Motor neuron (in vitro differentiated cells): ENCODE data around the gene TBCE. TPM values are rescaled to one million over a fixed set of nuclear protein-coding genes. Genes with fewer than 3 reads are reported as not detected.
A peak's percentile ranks its signal among the peaks of the same experiment; 100 is the strongest.

ENCODE experiments used
- ATAC-seq, 8 experiments: fragments of 200-7000 bp; cut with Tn5 transposase; replicated peaks in 6 of 8; 2 replicates each; pipeline ENCODE4 v1.8.0; 2021; ENCODE audit warnings: mild to moderate bottlenecking in 8 of 8, moderate library complexity in 8 of 8
- H3K27ac ChIP-seq, 2 donors: fragments of 250-450 bp; sonication (Bioruptor Pico); 2 replicates each; pipeline ENCODE4 v1.9.0; 2021; ENCODE audit warnings: antibody characterized with exemption in 2 of 2, mild to moderate bottlenecking in 2 of 2, moderate library complexity in 1 of 2
- H3K4me1 ChIP-seq, 2 donors: fragments of 250-450 bp; sonication (Bioruptor Pico); replicated peaks in 1 of 2; 2 replicates each; pipeline ENCODE4 v1.6.1; 2021; ENCODE audit warnings: antibody characterized with exemption in 2 of 2, mild to moderate bottlenecking in 2 of 2, moderate library complexity in 1 of 2
- H3K4me3 ChIP-seq, 5 donors: fragments of 250-450 bp; sonication (Bioruptor Pico); 2 replicates each; pipeline ENCODE4 v1.9.0; 2021; ENCODE audit warnings: antibody characterized with exemption in 5 of 5, mild to moderate bottlenecking in 5 of 5, moderate library complexity in 4 of 5
- WGBS, 10 experiments: fragments of 450-650 bp; shearing (Covaris generic); methylation state at CpG; one replicate each; pipeline ENCODE4 v1.0.0; 2022; 5-methylcytosine and 5-hydroxymethylcytosine counted together
- in situ Hi-C, 9 experiments: fragments of 400-800 bp; cut with MboI; loops; one replicate each; pipeline ENCODE4 v1.15.0; 2021; ENCODE audit warnings: low sequenced_read_pairs in 9 of 9, low pct_unique_long_range_greater_than_20kb in 2 of 9; ENCODE audit not compliant: unreplicated experiment in 9 of 9
- total RNA-seq, 8 experiments: library from RNA; unstranded; fragments of 300-600 nt; gene quantifications; 2 replicates each; pipeline versions ENCODE4 v1.2.3 to v1.2.4, GENCODE V29; 2022

The TBCE gene
- total RNA-seq, 8 experiments from 2014 or later: 22.8 to 54.1 (median 33.8) TPM

DNA sequence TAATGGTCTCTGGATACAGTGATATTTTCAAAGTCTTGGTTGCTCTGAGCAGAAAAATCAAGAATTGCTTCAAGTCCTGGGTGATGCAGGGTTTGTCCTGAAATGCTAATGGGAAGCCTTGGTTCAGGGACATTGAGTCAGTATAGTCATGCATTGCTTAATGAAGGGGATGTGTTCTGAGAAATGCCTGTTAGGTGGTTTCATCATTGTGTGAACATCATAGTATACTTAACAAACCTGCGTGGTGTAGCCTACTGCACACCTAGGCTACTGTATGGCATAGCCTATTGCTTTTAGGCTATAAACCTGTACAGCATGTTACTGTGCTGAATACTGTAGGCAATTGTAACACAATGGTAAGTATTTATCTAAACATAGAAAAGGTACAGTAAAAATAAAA lies 36.4 kb downstream of the TBCE start:
- in situ Hi-C loops: loop anchor here in 1 of 9 experiments (25.0 kb wide), 1 partner anchor 191 kb away; no protein-coding TSS in a partner anchor

DNA sequence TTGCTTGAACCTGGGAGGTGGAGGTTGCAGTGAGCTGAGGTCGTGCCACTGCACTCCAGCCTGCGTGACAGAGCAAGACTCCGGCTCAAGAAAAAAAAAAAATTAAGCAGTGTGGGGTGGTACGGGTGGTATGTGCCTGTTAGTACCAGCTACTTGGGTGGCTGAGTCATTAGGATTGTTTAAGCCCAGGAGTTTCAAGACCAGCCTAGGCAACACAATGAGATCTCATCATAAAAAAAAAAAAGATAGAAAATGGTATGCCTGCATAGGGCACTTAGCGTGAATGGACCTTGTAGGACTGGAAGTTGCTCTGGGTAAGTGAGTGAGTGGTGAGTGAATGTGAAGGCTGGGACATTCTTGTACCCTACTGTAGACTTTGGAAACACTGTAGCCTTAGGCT lies 37.0 kb downstream of the TBCE start:
- ATAC-seq: peak in 5 of 8 experiments; percentile 26 to 88 (median 62)
- no peak overlapping the region for H3K27ac ChIP-seq
- 89 to 100% (median 95%) methylated on average over 2 to 5 of the region's 5 CpGs; no CpG with 5 or more reads in 4 of the 10 experiments for WGBS, 10 experiments
- H3K4me1 ChIP-seq: peaks cover 0 to 5% of the 10 kb centered on the region in 2 donors
- no peak overlapping the region for H3K4me3 ChIP-seq
- in situ Hi-C loops: loop anchor here in 1 of 9 experiments (25.0 kb wide), 1 partner anchor 192 kb away; no protein-coding TSS in a partner anchor

More for the DNA sequence above, 36.4 kb downstream of the TBCE start:
- H3K4me3 ChIP-seq: no peak overlapping the region
- WGBS, 10 experiments: 78 to 100% (median 85%) methylated on average over 1 of the region's 1 CpG; no CpG with 5 or more reads in 2 of the 10 experiments
- peak in 2 of 8 experiments; percentile 20 to 70 for ATAC-seq
- H3K4me1 ChIP-seq: peaks cover 0 to 1% of the 10 kb centered on the region in 2 donors
- no peak overlapping the region for H3K27ac ChIP-seq

DNA sequence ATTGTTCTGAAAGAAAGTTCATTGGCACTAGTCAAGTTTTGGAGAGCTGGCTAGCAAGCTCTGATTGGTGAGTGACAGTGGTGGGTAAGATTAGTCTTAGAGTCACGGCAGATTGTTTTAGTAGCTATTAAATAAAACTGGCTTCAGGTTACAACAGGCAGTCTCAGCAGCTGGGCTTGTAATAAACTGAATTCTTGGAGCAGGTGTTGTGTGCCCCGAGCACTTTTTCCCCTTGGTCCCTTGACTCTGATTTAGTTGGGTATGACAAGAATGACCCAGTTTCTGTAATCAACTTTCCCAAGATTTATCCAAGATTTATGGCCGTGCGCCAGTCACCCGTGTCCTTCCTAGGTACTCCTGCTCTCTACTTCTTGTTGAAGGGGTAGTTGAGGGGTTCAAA lies 40.2 kb downstream of the TBCE start:
- 0 to 100% (median 88%) methylated on average over 1 to 5 of the region's 5 CpGs; no CpG with 5 or more reads in 1 of the 10 experiments for WGBS, 10 experiments
- Histone ChIP-seq H3K27ac (no peak overlapping the region), H3K4me1 (peaks cover 0 to 5% of the 10 kb centered on the region in 2 donors), H3K4me3 (no peak overlapping the region)
- no peak for ATAC-seq
- in situ Hi-C loops: loop anchor here in 1 of 9 experiments (25.0 kb wide), 1 partner anchor 195 kb away; no protein-coding TSS in a partner anchor

DNA sequence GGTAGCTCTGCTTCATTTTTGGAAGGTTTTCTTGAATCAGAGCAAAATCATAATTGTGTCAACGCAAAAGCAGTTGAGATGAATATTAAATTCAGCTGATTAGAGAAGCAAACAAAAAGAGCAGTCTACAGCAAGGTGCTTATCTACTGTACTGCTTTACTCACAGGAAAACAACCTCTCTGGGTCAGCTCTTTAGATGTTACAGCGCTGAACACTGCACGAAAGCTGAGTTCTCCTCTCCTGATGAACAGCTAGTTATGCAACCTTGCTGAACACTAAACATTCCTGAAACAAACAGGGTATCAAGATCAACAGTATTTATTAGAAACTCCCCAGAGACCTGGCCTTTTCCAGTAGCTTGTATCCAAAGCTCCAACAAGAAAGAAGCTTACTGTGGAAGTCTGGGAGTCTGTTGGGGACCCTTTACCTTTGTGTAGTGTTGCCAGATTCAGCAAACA lies 41.3 kb downstream of the TBCE start:
- peaks cover 0 to 5% of the 10 kb centered on the region in 2 donors for H3K4me1 ChIP-seq
- ATAC-seq: no peak
- WGBS, 10 experiments: 56 to 100% (median 95%) methylated on average over 1 to 3 of the region's 3 CpGs; no CpG with 5 or more reads in 1 of the 10 experiments
- H3K4me3 ChIP-seq: no peak overlapping the region
- H3K27ac ChIP-seq: no peak overlapping the region
- in situ Hi-C loops: loop anchor here in 1 of 9 experiments (25.0 kb wide), 1 partner anchor 196 kb away; no protein-coding TSS in a partner anchor

DNA sequence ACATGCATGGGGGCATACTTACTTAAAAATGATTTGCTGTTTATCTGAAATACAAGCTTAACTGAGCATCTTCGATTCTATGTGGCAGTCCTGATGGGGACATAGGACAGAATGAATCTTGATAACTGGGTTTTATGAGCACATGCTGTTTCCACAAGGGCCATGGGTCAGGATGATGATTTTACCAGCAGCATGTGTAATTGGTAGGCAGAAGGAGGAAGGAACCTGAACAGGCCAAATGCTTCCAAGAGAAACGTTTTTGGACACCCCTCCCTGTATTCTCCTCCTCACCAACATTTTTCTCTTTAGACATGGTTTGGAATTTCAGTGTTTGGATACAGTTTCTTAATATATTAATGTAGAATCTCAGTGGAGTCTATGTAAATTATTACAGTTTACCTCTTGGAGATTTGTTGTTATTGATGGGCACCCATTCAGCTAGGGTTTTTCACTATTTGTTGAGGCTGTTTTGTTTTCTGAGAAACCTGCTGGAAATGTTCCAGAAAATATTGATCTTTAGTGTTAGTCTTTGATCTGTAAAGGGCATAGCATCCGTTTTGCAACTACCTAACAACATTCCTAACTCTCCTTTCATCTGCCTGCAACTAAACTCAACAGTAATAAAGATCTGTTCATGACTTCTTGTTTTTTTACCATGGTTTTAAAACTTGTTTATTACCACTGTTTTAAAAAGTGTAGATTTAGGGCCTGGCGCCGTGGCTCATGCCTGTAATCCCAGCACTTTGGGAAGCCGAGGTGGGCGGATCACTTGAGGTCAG lies 42.0 kb downstream of the TBCE start:
- peaks cover 0 to 5% of the 10 kb centered on the region in 2 donors for H3K4me1 ChIP-seq
- 46 to 85% (median 72%) methylated on average over 1 to 7 of the region's 7 CpGs; no CpG with 5 or more reads in 2 of the 10 experiments for WGBS, 10 experiments
- no peak for ATAC-seq
- in situ Hi-C loops: loop anchor here in 1 of 9 experiments (25.0 kb wide), 1 partner anchor 197 kb away; no protein-coding TSS in a partner anchor
- H3K4me3 ChIP-seq: no peak overlapping the region
- H3K27ac ChIP-seq: no peak overlapping the region

DNA sequence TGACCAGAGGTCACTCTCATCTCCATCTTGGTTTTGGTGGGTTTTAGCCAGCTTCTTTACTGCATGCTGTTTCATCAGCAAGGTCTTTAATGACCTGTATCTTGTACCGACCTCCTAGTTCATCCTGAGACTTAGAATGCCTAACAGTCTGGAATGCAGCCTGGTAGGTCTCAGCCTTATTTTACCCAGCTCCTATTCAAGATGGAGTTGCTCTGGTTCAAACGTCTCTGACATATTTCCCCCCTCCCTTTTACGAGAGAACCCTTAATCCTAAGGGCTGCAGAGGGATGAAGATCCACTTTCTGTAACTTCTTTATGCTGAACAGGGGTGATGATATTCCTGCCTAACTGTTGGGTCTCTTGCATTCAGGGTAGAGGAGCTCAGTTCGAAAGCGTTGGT lies 43.2 kb downstream of the TBCE start:
- no peak for ATAC-seq
- H3K4me3 ChIP-seq: no peak overlapping the region
- H3K4me1 ChIP-seq: peaks cover 0 to 5% of the 10 kb centered on the region in 2 donors
- no peak overlapping the region for H3K27ac ChIP-seq
- in situ Hi-C loops: loop anchor here in 1 of 9 experiments (25.0 kb wide), 1 partner anchor 198 kb away; no protein-coding TSS in a partner anchor
- 75 to 100% (median 87%) methylated on average over 1 to 5 of the region's 5 CpGs; no CpG with 5 or more reads in 1 of the 10 experiments for WGBS, 10 experiments

DNA sequence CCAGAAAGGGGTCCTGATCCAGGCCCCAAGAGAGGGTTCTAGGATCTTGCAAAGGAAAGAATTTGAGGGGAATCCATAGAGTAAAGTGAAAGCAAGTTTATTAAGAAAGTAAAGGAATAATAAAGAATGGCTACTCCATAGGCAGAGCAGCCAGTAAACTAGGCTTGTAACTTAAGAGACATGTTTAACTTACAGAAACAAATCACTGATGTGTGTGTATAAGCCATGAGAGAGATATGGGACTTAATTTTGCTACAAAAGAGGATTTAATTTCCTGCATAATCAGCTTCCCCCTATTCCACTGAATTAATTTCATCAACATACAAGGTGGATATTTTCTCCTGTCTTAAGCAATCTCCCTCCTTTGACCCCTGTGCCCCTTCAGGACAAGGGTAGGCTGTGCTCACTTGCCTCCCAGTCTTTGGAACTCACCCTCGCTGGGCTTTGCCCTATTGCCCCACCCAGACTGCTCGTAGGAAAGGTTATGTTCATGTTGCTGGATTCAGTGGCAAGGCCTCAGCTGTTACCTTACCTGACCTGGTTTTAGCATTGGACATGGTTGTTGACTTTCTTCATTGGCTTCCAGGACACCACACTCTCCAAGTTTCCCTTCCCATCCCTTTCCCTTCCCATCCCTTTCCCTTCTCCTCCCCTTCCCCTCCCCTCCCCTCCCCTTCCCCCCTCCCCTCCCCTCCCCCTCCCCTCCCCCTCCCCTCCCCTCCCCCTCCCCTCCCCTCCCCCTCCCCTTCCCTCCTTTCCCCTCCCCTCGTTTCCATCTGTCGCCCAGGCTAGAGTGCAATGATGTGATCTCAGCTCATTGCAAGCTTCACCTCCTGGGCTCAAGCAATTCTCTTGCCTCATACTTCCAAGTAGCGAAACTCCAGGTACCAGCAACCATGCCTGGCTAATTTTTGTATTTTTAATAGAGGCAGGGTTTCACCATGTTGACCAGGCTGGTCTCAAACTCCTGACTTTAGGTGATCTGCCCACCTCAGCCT lies 44.6 kb downstream of the TBCE start:
- Histone ChIP-seq H3K4me3 (no peak overlapping the region), H3K4me1 (peaks cover 0 to 5% of the 10 kb centered on the region in 2 donors), H3K27ac (no peak overlapping the region)
- 60 to 100% (median 96%) methylated on average over 1 to 4 of the region's 5 CpGs; no CpG with 5 or more reads in 6 of the 10 experiments for WGBS, 10 experiments
- in situ Hi-C loops: loop anchor here in 1 of 9 experiments (25.0 kb wide), 1 partner anchor 199 kb away; no protein-coding TSS in a partner anchor
- ATAC-seq: peak in 1 of 8 experiments; percentile 39

DNA sequence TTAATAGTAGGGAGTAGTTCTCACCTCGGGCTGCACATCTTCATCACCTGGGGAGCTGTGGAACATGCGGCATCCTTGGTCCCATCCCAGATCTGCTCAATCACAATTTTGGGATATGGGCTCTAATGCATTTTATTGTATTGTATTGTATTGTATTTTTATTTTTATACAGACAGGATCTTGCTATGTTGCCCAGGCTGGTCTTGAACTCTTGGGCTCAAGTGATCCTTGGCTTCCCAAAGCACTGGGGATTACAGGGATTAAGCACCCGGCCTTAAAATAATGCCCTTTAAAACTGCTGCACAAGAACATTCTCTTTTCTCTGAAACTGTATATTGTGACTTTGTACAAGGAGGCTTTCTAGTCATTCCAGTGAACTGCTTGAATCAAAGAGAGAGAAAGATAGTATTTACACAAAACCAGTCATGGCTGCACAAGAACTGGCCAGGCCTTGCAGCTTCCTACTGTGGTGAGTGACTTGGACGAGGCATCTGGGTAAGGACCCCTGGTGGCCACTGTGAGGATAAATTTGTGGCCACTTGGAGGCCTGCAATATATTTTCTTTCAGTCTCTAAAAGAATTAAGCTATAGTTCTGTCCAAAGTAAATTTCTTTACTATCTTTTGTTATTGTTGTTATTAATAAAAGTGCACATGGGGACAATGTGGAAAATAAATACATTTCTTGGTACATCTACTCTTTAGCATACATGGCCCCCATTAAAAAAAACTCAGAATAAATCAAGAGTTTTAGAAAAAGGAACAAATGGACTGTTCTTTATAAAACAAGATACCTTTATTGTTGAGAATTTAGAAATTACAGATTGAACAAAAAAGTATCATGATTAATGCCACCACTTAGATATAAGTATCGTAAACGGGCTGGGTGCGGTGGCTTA lies 48.0 kb downstream of the TBCE start:
- H3K4me1 ChIP-seq: no peaks in the 10 kb centered on the region
- 58 to 100% (median 85%) methylated on average over 3 to 7 of the region's 7 CpGs for WGBS, 10 experiments
- peak in 6 of 8 experiments; percentile 63 to 86 (median 80) for ATAC-seq
- in situ Hi-C loops: loop anchor here in 1 of 9 experiments (25.0 kb wide), 1 partner anchor 203 kb away; no protein-coding TSS in a partner anchor
- H3K27ac ChIP-seq: no peak overlapping the region
- no peak overlapping the region for H3K4me3 ChIP-seq

DNA sequence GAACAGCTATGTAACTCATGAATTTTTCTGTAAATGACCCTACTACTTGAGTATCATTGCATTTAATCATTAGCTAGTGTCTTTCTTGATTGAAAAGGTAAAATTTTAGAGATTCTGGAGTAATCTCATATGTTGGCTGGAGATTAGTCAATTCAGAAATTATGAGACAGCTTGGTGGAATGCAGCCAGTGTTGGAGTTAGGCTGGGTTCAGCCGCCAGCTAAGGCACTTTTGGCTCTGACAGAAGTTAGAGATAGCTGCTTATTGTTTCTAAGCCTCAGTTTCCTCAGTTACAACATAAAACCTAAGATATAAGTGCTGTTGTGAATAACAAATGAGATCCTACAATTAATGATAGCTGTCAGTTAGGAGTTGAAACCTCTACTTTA lies 49.4 kb downstream of the TBCE start:
- ATAC-seq: no peak
- no peak overlapping the region for H3K4me3 ChIP-seq
- H3K4me1 ChIP-seq: no peaks in the 10 kb centered on the region
- in situ Hi-C loops: loop anchor here in 1 of 9 experiments (25.0 kb wide), 1 partner anchor 204 kb away; no protein-coding TSS in a partner anchor
- 92 to 100% (median 100%) methylated on average over 1 of the region's 1 CpG; no CpG with 5 or more reads in 3 of the 10 experiments for WGBS, 10 experiments
- no peak overlapping the region for H3K27ac ChIP-seq

DNA sequence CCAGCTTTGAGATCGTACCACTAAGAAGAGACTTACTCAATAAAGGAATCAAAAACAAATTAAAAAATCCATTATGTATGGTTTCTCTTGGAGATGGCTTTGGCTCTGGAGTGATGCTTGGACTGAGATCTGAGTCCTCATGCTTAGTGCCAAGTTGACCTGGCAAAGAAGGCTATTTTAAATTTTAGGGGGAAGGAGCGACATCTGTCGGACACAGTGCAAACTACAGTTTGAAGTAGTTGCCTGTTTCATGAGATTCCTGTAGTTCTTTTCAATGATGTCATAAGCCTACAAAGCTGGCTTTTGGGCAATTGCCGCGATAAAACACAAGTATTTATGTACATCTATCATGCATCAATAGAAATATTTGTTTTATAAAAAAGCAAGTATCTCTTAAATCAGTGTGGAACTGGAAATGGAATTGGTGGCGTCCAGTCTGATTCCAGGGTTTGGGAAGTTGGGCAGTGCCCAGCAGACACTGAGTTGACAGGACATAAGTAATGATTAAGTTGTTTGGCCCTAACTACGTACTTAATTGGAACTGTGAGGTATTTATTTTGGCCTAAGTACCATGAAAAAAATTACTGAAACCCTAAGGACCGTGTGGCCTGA lies 50.0 kb downstream of the TBCE start:
- in situ Hi-C loops: loop anchor here in 1 of 9 experiments (25.0 kb wide), 1 partner anchor 205 kb away; no protein-coding TSS in a partner anchor
- no peaks in the 10 kb centered on the region for H3K4me1 ChIP-seq
- ATAC-seq: peak; percentile 39 to 85 (median 58)
- whole genome bisulfite sequencing, 10 experiments: 35 to 60% (median 38%) methylated on average over 2 to 8 of the region's 8 CpGs
- no peak overlapping the region for H3K4me3 ChIP-seq
- no peak overlapping the region for H3K27ac ChIP-seq

DNA sequence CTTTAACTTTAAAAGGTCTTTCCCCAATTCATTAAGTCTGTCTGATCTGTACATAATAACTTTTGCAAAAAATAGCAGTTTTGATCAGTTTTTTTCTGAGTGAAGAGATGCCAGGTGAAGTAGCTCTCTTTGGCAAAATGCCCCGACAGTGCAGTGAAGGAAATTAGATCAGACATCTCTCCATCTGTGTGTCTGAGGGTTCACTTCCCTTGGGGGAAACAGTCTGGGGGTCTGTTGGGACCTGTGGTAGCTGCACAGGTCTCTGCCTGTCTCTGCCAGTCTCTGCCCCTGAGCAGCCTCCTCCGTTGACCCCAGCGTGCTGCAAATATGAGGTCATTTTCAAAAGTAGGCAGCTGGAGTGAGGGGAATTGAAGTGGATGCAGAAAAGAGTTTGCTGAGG lies 54.5 kb downstream of the TBCE start:
- no peaks in the 10 kb centered on the region for H3K4me1 ChIP-seq
- no peak overlapping the region for H3K4me3 ChIP-seq
- H3K27ac ChIP-seq: no peak overlapping the region
- ATAC-seq: no peak
- in situ Hi-C loops: loop anchor here in 1 of 9 experiments (25.0 kb wide), 1 partner anchor 209 kb away; no protein-coding TSS in a partner anchor
- 43 to 100% (median 100%) methylated on average over 1 to 3 of the region's 3 CpGs; no CpG with 5 or more reads in 4 of the 10 experiments for WGBS, 10 experiments
